GM23338 (cell line): ENCODE data around the gene TEKT3.

ENCODE experiments used
- EZH2 ChIP-seq: fragments of 200-600 bp; sonication (generic); IDR thresholded peaks from one replicate; pipeline ENCODE4 v1.8.0; 2017; ENCODE audit warnings: antibody characterized with exemption, mild to moderate bottlenecking, low read depth; ENCODE audit not compliant: unreplicated experiment
- EZH2phosphoT487 ChIP-seq: fragments of 200-600 bp; sonication (generic); IDR thresholded peaks from one replicate; pipeline ENCODE4 v1.8.1; 2018; ENCODE audit warnings: antibody characterized with exemption; ENCODE audit not compliant: unreplicated experiment
- TF ChIP-seq, protein P1 (sequence below), 2 experiments: fragments of 200-600 bp in 1 of 2; sonication (generic) in 1 of 2; conservative IDR thresholded peaks; 2 replicates each; pipeline versions ENCODE4 v1.5.1 to v1.6.1; 2016 to 2017; ENCODE audit warnings: antibody characterized with exemption in 2 of 2, low read depth in 2 of 2, mild to moderate bottlenecking in 2 of 2, moderate library complexity in 1 of 2

DNA sequence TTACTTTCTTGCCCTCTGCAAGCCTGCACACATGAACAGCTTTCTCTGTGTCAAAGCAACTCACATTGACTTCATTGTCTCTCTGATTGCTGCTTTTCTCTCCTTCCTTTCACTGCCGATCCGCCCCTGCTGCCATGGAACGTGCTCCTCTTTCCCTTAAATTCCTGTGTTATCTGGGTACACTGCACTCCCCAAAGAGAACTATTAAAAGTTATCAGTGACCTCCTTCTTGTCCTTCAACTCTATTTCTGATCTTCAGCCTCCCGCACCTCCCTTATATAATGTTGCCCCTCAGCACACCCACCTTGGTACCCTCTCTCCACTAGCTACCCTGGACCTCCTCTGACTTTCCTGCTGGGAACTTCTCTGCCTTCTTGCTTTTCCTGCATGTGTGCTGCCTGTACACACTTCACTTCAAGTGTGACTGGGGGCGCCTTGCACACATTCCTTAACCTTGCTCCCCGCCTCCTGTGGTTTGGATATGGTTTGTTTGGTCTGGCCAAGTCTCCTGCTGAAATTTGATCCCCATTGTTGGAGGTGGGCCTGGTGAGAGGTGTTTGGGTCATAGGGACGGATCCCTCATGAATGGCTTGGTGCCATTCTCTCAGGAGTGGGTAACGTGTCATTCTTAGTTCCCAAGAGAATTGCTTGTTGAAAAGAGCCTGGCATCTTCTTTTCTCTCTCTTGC is 49.6 kb downstream of the TEKT3 start:
- TF ChIP-seq EZH2: no peak
- TF ChIP-seq, protein P1, sequence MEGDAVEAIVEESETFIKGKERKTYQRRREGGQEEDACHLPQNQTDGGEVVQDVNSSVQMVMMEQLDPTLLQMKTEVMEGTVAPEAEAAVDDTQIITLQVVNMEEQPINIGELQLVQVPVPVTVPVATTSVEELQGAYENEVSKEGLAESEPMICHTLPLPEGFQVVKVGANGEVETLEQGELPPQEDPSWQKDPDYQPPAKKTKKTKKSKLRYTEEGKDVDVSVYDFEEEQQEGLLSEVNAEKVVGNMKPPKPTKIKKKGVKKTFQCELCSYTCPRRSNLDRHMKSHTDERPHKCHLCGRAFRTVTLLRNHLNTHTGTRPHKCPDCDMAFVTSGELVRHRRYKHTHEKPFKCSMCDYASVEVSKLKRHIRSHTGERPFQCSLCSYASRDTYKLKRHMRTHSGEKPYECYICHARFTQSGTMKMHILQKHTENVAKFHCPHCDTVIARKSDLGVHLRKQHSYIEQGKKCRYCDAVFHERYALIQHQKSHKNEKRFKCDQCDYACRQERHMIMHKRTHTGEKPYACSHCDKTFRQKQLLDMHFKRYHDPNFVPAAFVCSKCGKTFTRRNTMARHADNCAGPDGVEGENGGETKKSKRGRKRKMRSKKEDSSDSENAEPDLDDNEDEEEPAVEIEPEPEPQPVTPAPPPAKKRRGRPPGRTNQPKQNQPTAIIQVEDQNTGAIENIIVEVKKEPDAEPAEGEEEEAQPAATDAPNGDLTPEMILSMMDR (conservative IDR thresholded peaks at IDR 0.05; ENCODE audit: low read depth in 2 of 2): no peak
- no peak for TF ChIP-seq EZH2phosphoT487
